GM23338 (cell line): ENCODE results near the gene PLEKHG2. TPM values are rescaled to one million over a fixed set of nuclear protein-coding genes. Genes with fewer than 3 reads are reported as not detected.

Experiments
- ATAC-seq: fragments of 200-7000 bp; cut with Tn5 transposase; 3 replicates; pipeline ENCODE4 v1.9.1; 2020
- DNase-seq: peaks from one replicate; pipeline ENCODE4 v3.0.0-alpha.2; 2015; ENCODE audit warnings: low spot score
- H2AFZ ChIP-seq: fragments of 200-600 bp; sonication (generic); 2 replicates; pipeline ENCODE4 v1.8.0; 2016; ENCODE audit warnings: antibody characterized with exemption, mild to moderate bottlenecking, moderate library complexity
- H3F3A ChIP-seq: fragments of 200-600 bp; sonication (generic); replicated peaks from 2 replicates; pipeline ENCODE4 v1.8.0; 2017; ENCODE audit warnings: antibody characterized with exemption, mixed run types, low read depth
- H3K27ac ChIP-seq: fragments of 200-600 bp; sonication (generic); 2 replicates; pipeline ENCODE4 v1.6.1; 2016; ENCODE audit warnings: low read depth
- H3K27me3 ChIP-seq: fragments of 200-600 bp; sonication (generic); 2 replicates; pipeline ENCODE4 v1.8.0; 2016; ENCODE audit warnings: mild to moderate bottlenecking, mixed run types, moderate library complexity; ENCODE audit not compliant: insufficient read depth
- H3K36me3 ChIP-seq: fragments of 200-600 bp; sonication (generic); 2 replicates; pipeline ENCODE4 v1.8.0; 2016; ENCODE audit warnings: mild to moderate bottlenecking; ENCODE audit not compliant: insufficient read depth
- H3K4me1 ChIP-seq: fragments of 200-600 bp; sonication (generic); 2 replicates; pipeline ENCODE4 v1.8.0; 2016; ENCODE audit warnings: mild to moderate bottlenecking, moderate library complexity; ENCODE audit not compliant: insufficient read depth
- H3K4me2 ChIP-seq: fragments of 200-600 bp; sonication (generic); 2 replicates; pipeline ENCODE4 v1.7.1; 2017; ENCODE audit warnings: mixed run types
- H3K4me3 ChIP-seq: fragments of 200-600 bp; sonication (generic); 2 replicates; pipeline ENCODE4 v1.6.1; 2016; ENCODE audit warnings: mixed run types
- H3K79me2 ChIP-seq: fragments of 200-600 bp; sonication (generic); replicated peaks from 2 replicates; pipeline ENCODE4 v1.8.0; 2017; ENCODE audit warnings: mild to moderate bottlenecking; ENCODE audit not compliant: insufficient read depth
- H3K9me2 ChIP-seq: fragments of 200-600 bp; sonication (generic); 2 replicates; pipeline ENCODE4 v1.8.0; 2017; ENCODE audit not compliant: insufficient read depth
- H4K20me1 ChIP-seq: fragments of 200-600 bp; sonication (generic); replicated peaks from 2 replicates; pipeline ENCODE4 v1.8.0; 2017; ENCODE audit warnings: mild to moderate bottlenecking; ENCODE audit not compliant: insufficient read depth
- H3K27ac Mint-ChIP-seq: 2 replicates; pipeline ENCODE4 v1.8.0; 2020; ENCODE audit warnings: inconsistent platforms, mild to moderate bottlenecking, moderate library complexity, mixed read lengths
- H3K27me3 Mint-ChIP-seq: 3 replicates; pipeline ENCODE4 v1.8.0; 2022; ENCODE audit warnings: low read depth, mild to moderate bottlenecking, moderate library complexity, mixed read lengths, inconsistent platforms; ENCODE audit not compliant: insufficient read depth, poor library complexity
- H3K36me3 Mint-ChIP-seq: 3 replicates; pipeline ENCODE4 v1.8.0; 2021; ENCODE audit warnings: low read depth, mild to moderate bottlenecking, inconsistent platforms, moderate library complexity, mixed read lengths
- H3K4me1 Mint-ChIP-seq: 3 replicates; pipeline ENCODE4 v1.8.0; 2020; ENCODE audit warnings: mild to moderate bottlenecking, inconsistent platforms, mixed read lengths
- H3K4me3 Mint-ChIP-seq: 3 replicates; pipeline ENCODE4 v1.8.0; 2021; ENCODE audit warnings: moderate library complexity, mild to moderate bottlenecking, inconsistent platforms, mixed read lengths
- H3K9me3 Mint-ChIP-seq: 3 replicates; pipeline ENCODE4 v1.8.0; 2020; ENCODE audit warnings: moderate library complexity, mild to moderate bottlenecking, inconsistent platforms, mixed read lengths
- CREB1 ChIP-seq: fragments of 250-450 bp; sonication (Bioruptor Pico); IDR thresholded peaks from 2 replicates; pipeline ENCODE4 v1.5.0; 2020; ENCODE audit warnings: low read depth, mild to moderate bottlenecking, moderate library complexity
- EZH2 ChIP-seq: fragments of 200-600 bp; sonication (generic); IDR thresholded peaks from one replicate; pipeline ENCODE4 v1.8.0; 2017; ENCODE audit warnings: antibody characterized with exemption, mild to moderate bottlenecking, low read depth; ENCODE audit not compliant: unreplicated experiment
- EZH2phosphoT487 ChIP-seq: fragments of 200-600 bp; sonication (generic); IDR thresholded peaks from one replicate; pipeline ENCODE4 v1.8.1; 2018; ENCODE audit warnings: antibody characterized with exemption; ENCODE audit not compliant: unreplicated experiment
- JUNB ChIP-seq: IDR thresholded peaks from one replicate; pipeline ENCODE4 v1.6.1; 2016; ENCODE audit warnings: antibody characterized with exemption; ENCODE audit not compliant: unreplicated experiment
- NANOG ChIP-seq: IDR thresholded peaks from 2 replicates; pipeline ENCODE4 v1.6.1; 2016; ENCODE audit warnings: antibody characterized with exemption, borderline replicate concordance
- POLR2AphosphoS5 ChIP-seq: IDR thresholded peaks from 2 replicates; pipeline ENCODE4 v1.6.1; 2016; ENCODE audit warnings: antibody characterized with exemption, low read depth
- STAT1 ChIP-seq: IDR thresholded peaks from one replicate; pipeline ENCODE4 v1.6.1; 2016; ENCODE audit warnings: antibody characterized with exemption; ENCODE audit not compliant: unreplicated experiment
- ZNF114 ChIP-seq: fragments of 250-450 bp; sonication (Bioruptor Pico); IDR thresholded peaks from 2 replicates; pipeline ENCODE4 v1.5.0; 2020; ENCODE audit warnings: mild to moderate bottlenecking, moderate library complexity
- ZNF331 ChIP-seq: fragments of 250-450 bp; sonication (Bioruptor Pico); IDR thresholded peaks from 2 replicates; pipeline ENCODE4 v1.5.0; 2020; ENCODE audit warnings: low read depth, mild to moderate bottlenecking, moderate library complexity
- polyA plus RNA-seq: library from polyadenylated mRNA; unstranded; fragments of >200 nt; fragmentation: Nextera tagmentation; extraction: Ambion mirVana; gene quantifications from 2 replicates; pipeline ENCODE4 v1.2.1, GENCODE V29; 2016
- total RNA-seq: library from RNA; depleted of rRNA; stranded (reverse); fragments of >200 nt; shearing (Covaris generic); gene quantifications from 2 replicates; pipeline ENCODE4 v1.2.3, GENCODE V29; 2014
- TF ChIP-seq, protein P1 (sequence below): fragments of 250-450 bp; sonication (Bioruptor Pico); IDR thresholded peaks from 2 replicates; pipeline ENCODE4 v1.5.0; 2020; ENCODE audit warnings: mild to moderate bottlenecking, moderate library complexity
- TF ChIP-seq, protein P2 (sequence below), 2 experiments: fragments of 200-600 bp in 1 of 2; sonication (generic) in 1 of 2; conservative IDR thresholded peaks; 2 replicates each; pipeline versions ENCODE4 v1.5.1 to v1.6.1; 2016 to 2017; ENCODE audit warnings: antibody characterized with exemption in 2 of 2, low read depth in 2 of 2, mild to moderate bottlenecking in 2 of 2, moderate library complexity in 1 of 2
- TF ChIP-seq, protein P3 (sequence below): IDR thresholded peaks from one replicate; pipeline ENCODE4 v1.6.1; 2018; ENCODE audit warnings: antibody characterized with exemption; ENCODE audit not compliant: unreplicated experiment
- TF ChIP-seq, protein P4 (sequence below): IDR thresholded peaks from 2 replicates; pipeline ENCODE4 v1.6.1; 2016; ENCODE audit warnings: antibody characterized with exemption

Gene PLEKHG2
- total and polyA plus RNA-seq, 2 experiments from 2014 or later, result 15.5 to 41.3 TPM

DNA sequence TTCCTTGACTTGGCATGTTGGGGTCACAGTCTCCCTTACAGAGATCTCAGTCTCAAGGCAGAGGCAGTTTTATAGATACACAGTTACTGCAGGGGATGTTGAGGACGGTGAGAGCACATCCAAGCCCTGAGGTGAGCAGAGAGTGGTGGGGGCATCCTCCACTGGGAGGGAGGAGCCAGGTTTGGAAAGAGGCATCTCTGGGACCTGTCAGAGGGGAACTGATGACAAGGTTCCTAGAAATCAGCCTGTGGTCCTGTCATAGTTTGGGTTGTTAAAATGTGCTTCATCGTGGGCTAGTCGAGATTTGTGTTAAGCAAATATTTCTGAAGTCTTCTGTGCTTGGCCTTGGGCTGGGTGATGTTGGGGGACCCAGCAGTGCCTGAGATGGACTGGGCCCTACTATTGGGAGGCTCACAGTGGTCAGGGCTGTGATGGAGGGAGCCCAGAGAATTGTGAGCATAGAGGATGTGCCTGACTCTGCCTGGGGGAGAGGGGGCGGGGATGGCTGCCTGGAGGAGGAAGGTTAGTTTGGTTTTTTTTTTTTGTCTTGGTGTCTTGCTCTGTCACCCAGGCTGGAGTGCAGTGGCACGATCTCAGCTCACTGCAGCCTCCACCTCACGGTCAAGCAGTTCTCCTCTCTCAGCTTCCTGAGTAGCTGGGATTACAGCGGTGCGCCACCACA, 36.8 kb downstream of the PLEKHG2 start:
- Histone ChIP-seq H3K4me2 (no peak overlapping the region), H3K4me3 (no peak overlapping the region), H3K9me2 (no peaks in the 10 kb centered on the region), H3K36me3 (no peaks in the 10 kb centered on the region; the same call in 1 of the 2 replicates), H2AFZ (no peak overlapping the region), H3K27me3 (no peaks in the 10 kb centered on the region), H3K27ac (no peak overlapping the region), H4K20me1 (peaks cover 31% of the 10 kb centered on the region), H3F3A (no peaks in the 10 kb centered on the region), H3K79me2 (peaks cover 92% of the 10 kb centered on the region), H3K4me1 (peaks cover 4% of the 10 kb centered on the region; the same call in 1 of the 2 replicates)
- H3K4me3 Mint-ChIP-seq, result no peak overlapping the region; the same call in 2 of the 3 replicates
- H3K36me3 Mint-ChIP-seq, result peaks cover 50% of the 10 kb centered on the region
- H3K27ac Mint-ChIP-seq, result peak overlapping the region; percentile 68
- peaks cover 10% of the 10 kb centered on the region for H3K4me1 Mint-ChIP-seq
- DNase-seq (no peak), ATAC-seq (no peak)
- H3K27me3 Mint-ChIP-seq, result peaks cover 14% of the 10 kb centered on the region
- peaks cover 4% of the 10 kb centered on the region; the same call in 1 of the 3 replicates for H3K9me3 Mint-ChIP-seq
- TF ChIP-seq ZNF331 (CRISPR knock-in tag) (no peak), NANOG (no peak), ZNF114 (no peak), STAT1 (no peak), EZH2phosphoT487 (no peak), EZH2 (no peak), CREB1 (no peak), POLR2AphosphoS5 (no peak), JUNB (no peak)
- TF ChIP-seq, protein P1, sequence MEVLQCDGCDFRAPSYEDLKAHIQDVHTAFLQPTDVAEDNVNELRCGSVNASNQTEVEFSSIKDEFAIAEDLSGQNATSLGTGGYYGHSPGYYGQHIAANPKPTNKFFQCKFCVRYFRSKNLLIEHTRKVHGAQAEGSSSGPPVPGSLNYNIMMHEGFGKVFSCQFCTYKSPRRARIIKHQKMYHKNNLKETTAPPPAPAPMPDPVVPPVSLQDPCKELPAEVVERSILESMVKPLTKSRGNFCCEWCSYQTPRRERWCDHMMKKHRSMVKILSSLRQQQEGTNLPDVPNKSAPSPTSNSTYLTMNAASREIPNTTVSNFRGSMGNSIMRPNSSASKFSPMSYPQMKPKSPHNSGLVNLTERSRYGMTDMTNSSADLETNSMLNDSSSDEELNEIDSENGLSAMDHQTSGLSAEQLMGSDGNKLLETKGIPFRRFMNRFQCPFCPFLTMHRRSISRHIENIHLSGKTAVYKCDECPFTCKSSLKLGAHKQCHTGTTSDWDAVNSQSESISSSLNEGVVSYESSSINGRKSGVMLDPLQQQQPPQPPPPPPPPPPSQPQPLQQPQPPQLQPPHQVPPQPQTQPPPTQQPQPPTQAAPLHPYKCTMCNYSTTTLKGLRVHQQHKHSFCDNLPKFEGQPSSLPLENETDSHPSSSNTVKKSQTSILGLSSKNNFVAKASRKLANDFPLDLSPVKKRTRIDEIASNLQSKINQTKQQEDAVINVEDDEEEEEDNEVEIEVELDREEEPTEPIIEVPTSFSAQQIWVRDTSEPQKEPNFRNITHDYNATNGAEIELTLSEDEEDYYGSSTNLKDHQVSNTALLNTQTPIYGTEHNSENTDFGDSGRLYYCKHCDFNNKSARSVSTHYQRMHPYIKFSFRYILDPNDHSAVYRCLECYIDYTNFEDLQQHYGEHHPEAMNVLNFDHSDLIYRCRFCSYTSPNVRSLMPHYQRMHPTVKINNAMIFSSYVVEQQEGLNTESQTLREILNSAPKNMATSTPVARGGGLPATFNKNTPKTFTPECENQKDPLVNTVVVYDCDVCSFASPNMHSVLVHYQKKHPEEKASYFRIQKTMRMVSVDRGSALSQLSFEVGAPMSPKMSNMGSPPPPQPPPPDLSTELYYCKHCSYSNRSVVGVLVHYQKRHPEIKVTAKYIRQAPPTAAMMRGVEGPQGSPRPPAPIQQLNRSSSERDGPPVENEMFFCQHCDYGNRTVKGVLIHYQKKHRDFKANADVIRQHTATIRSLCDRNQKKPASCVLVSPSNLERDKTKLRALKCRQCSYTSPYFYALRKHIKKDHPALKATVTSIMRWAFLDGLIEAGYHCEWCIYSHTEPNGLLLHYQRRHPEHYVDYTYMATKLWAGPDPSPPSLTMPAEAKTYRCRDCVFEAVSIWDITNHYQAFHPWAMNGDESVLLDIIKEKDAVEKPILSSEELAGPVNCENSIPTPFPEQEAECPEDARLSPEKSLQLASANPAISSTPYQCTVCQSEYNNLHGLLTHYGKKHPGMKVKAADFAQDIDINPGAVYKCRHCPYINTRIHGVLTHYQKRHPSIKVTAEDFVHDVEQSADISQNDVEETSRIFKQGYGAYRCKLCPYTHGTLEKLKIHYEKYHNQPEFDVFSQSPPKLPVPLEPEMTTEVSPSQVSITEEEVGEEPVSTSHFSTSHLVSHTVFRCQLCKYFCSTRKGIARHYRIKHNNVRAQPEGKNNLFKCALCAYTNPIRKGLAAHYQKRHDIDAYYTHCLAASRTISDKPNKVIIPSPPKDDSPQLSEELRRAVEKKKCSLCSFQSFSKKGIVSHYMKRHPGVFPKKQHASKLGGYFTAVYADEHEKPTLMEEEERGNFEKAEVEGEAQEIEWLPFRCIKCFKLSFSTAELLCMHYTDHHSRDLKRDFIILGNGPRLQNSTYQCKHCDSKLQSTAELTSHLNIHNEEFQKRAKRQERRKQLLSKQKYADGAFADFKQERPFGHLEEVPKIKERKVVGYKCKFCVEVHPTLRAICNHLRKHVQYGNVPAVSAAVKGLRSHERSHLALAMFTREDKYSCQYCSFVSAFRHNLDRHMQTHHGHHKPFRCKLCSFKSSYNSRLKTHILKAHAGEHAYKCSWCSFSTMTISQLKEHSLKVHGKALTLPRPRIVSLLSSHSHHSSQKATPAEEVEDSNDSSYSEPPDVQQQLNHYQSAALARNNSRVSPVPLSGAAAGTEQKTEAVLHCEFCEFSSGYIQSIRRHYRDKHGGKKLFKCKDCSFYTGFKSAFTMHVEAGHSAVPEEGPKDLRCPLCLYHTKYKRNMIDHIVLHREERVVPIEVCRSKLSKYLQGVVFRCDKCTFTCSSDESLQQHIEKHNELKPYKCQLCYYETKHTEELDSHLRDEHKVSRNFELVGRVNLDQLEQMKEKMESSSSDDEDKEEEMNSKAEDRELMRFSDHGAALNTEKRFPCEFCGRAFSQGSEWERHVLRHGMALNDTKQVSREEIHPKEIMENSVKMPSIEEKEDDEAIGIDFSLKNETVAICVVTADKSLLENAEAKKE (CRISPR knock-in tag), result no peak
- TF ChIP-seq, protein P2, sequence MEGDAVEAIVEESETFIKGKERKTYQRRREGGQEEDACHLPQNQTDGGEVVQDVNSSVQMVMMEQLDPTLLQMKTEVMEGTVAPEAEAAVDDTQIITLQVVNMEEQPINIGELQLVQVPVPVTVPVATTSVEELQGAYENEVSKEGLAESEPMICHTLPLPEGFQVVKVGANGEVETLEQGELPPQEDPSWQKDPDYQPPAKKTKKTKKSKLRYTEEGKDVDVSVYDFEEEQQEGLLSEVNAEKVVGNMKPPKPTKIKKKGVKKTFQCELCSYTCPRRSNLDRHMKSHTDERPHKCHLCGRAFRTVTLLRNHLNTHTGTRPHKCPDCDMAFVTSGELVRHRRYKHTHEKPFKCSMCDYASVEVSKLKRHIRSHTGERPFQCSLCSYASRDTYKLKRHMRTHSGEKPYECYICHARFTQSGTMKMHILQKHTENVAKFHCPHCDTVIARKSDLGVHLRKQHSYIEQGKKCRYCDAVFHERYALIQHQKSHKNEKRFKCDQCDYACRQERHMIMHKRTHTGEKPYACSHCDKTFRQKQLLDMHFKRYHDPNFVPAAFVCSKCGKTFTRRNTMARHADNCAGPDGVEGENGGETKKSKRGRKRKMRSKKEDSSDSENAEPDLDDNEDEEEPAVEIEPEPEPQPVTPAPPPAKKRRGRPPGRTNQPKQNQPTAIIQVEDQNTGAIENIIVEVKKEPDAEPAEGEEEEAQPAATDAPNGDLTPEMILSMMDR (conservative IDR thresholded peaks at IDR 0.05; ENCODE audit: low read depth in 2 of 2), result no peak
- TF ChIP-seq, protein P3, sequence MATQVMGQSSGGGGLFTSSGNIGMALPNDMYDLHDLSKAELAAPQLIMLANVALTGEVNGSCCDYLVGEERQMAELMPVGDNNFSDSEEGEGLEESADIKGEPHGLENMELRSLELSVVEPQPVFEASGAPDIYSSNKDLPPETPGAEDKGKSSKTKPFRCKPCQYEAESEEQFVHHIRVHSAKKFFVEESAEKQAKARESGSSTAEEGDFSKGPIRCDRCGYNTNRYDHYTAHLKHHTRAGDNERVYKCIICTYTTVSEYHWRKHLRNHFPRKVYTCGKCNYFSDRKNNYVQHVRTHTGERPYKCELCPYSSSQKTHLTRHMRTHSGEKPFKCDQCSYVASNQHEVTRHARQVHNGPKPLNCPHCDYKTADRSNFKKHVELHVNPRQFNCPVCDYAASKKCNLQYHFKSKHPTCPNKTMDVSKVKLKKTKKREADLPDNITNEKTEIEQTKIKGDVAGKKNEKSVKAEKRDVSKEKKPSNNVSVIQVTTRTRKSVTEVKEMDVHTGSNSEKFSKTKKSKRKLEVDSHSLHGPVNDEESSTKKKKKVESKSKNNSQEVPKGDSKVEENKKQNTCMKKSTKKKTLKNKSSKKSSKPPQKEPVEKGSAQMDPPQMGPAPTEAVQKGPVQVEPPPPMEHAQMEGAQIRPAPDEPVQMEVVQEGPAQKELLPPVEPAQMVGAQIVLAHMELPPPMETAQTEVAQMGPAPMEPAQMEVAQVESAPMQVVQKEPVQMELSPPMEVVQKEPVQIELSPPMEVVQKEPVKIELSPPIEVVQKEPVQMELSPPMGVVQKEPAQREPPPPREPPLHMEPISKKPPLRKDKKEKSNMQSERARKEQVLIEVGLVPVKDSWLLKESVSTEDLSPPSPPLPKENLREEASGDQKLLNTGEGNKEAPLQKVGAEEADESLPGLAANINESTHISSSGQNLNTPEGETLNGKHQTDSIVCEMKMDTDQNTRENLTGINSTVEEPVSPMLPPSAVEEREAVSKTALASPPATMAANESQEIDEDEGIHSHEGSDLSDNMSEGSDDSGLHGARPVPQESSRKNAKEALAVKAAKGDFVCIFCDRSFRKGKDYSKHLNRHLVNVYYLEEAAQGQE, result no peak
- TF ChIP-seq, protein P4, sequence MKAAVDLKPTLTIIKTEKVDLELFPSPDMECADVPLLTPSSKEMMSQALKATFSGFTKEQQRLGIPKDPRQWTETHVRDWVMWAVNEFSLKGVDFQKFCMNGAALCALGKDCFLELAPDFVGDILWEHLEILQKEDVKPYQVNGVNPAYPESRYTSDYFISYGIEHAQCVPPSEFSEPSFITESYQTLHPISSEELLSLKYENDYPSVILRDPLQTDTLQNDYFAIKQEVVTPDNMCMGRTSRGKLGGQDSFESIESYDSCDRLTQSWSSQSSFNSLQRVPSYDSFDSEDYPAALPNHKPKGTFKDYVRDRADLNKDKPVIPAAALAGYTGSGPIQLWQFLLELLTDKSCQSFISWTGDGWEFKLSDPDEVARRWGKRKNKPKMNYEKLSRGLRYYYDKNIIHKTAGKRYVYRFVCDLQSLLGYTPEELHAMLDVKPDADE, result no peak
